ENCODE measurements around the gene SFTA2. TPM values are rescaled to one million over a fixed set of nuclear protein-coding genes. Genes with fewer than 3 reads are reported as not detected.
"Not testable (repeated sequence)": the region's sequence is repeated elsewhere in the genome, so short reads cannot be mapped to it uniquely, and the experiment has no call there.

The SFTA2 gene
- polyA plus RNA-seq, 2 of the 4 experiments (the other 2 are of a cell fraction) = not detected

DNA sequence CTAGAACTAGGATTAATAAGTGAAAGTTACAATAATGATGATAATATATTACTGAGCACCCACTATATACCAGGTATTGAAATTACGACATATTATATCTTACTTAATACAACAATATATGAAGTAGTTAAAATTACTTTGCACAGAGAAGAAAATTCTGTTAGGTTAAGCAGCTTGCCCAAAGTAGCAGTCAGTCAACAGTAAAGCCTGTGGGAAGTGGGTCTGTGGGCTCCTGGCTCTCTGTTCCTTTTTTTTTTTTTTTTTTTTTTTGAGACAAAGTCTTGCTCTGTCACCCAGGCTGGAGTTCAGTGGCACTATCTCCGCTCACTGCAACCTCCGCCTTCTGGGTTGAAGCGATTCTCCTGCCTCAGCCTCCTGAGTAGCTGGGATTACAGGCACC lies 28.7 kb downstream of the SFTA2 start (continued):
- no peak for TF ChIP-seq FOSB (CRISPR knock-in tag; IDR thresholded peaks at IDR 0.05)
- TF ChIP-seq, protein P1, sequence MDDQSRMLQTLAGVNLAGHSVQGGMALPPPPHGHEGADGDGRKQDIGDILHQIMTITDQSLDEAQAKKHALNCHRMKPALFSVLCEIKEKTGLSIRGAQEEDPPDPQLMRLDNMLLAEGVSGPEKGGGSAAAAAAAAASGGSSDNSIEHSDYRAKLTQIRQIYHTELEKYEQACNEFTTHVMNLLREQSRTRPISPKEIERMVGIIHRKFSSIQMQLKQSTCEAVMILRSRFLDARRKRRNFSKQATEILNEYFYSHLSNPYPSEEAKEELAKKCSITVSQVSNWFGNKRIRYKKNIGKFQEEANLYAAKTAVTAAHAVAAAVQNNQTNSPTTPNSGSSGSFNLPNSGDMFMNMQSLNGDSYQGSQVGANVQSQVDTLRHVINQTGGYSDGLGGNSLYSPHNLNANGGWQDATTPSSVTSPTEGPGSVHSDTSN (IDR thresholded peaks at IDR 0.05) = no peak
- no peak for TF ChIP-seq ZC3H11A (IDR thresholded peaks at IDR 0.05)
- TF ChIP-seq CBX8 (IDR thresholded peaks at IDR 0.05) = no peak

DNA sequence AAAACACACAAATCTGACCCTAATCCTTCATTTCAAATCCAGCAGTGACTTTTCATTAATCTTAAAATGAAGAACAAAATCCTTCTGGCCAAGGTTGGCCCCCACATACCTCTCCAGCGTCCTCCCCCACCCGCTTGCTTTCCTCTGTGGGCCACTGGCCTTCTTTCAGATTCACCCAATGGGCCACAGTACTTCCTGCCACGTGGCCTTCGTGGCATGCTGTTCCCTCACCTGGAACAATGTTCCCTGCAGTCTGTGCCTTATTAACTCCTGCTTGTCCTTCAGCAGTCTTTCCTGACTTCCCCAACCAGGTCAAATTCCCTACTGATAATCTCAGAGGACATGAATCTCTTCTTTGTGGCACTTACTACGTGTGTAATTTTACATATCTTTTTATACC lies 29.3 kb downstream of the SFTA2 start:
- POLR2A ChIA-PET = no interaction called here
- Histone ChIP-seq H3K4me2 (no peak overlapping the region), H3K4me3 (no peak overlapping the region), H3K9me3 (no peaks in the 10 kb centered on the region), H3K4me1 (0 out of 3 replicates have a peak, but pooled peaks cover 4% of the 10 kb centered on the region), H3K27ac (no peak overlapping the region)
- 60% methylated on average over 5 of the region's 5 CpGs for WGBS (ENCODE audit: missing lambda C conversion rate)
- no peak for DNase-seq (ENCODE audit: low read depth in 1 of 2, low spot score in 1 of 2)
- no peak for FAIRE-seq
- CTCF ChIA-PET = interaction anchor here (1.0 to 1.4 kb wide), 2 partner anchors 12 to 74 kb away, joined by 3 to 4 read pairs; no protein-coding TSS in a partner anchor
- TF ChIP-seq POLR2AphosphoS2 (conservative IDR thresholded peaks at IDR 0.05; ENCODE audit: low read length) (no peak), ZNF302 (CRISPR knock-in tag; IDR thresholded peaks at IDR 0.05) (no peak), RAD21 (conservative IDR thresholded peaks at IDR 0.05 in 1 of 2, IDR thresholded peaks at IDR 0.05 in 1 of 2) (no peak), RFX5 (IDR thresholded peaks at IDR 0.05) (no peak), JUN (IDR thresholded peaks at IDR 0.05) (no peak), GATA3 (IDR thresholded peaks at IDR 0.05; ENCODE audit: borderline replicate concordance) (no peak), MAZ (IDR thresholded peaks at IDR 0.05; ENCODE audit: borderline replicate concordance, low read depth, low read length) (no peak), RARB (CRISPR knock-in tag; IDR thresholded peaks at IDR 0.05) (no peak), CBX2 (IDR thresholded peaks at IDR 0.05; ENCODE audit: borderline replicate concordance, low read depth) (no peak), TP53 (CRISPR knock-in tag; IDR thresholded peaks at IDR 0.05) (no peak), ZSCAN20 (CRISPR knock-in tag; IDR thresholded peaks at IDR 0.05) (no peak), HOXA7 (CRISPR knock-in tag; IDR thresholded peaks at IDR 0.05) (no peak)
- TF ChIP-seq, protein P2, sequence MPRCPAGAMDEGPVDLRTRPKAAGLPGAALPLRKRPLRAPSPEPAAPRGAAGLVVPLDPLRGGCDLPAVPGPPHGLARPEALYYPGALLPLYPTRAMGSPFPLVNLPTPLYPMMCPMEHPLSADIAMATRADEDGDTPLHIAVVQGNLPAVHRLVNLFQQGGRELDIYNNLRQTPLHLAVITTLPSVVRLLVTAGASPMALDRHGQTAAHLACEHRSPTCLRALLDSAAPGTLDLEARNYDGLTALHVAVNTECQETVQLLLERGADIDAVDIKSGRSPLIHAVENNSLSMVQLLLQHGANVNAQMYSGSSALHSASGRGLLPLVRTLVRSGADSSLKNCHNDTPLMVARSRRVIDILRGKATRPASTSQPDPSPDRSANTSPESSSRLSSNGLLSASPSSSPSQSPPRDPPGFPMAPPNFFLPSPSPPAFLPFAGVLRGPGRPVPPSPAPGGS (IDR thresholded peaks at IDR 0.05) = no peak
- no peak for ATAC-seq

DNA sequence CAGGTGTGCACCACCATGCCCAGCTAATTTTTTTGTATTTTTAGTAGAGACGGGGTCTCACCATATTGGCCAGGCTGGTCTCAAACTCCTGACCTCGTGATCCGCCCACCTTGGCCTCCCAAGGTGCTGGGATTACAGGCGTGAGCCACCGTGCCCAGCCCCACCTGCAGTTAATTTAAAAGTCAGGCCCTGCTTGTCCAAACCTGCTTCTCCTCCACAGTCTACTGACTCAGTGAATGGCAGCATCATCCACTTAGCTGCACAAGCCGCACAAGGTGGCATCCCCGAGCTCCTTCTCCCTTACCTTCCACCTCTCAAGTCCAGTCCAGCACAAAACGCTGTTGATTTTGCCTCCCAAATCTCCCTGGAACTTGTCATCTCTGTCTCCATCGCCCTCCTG lies 29.8 kb downstream of the SFTA2 start:
- CTCF ChIA-PET = interaction anchor here (0.7 to 1.4 kb wide), 4 partner anchors 12 to 177 kb away, joined by 3 to 5 read pairs (median 4); no protein-coding TSS in a partner anchor
- POLR2A ChIA-PET; H3K9me3 ChIP-seq; ATAC-seq; H3K27ac ChIP-seq; H3K4me2 ChIP-seq; H3K4me3 ChIP-seq; FAIRE-seq; H3K4me1 ChIP-seq; DNase-seq (ENCODE audit: low read depth in 1 of 2, low spot score in 1 of 2): not testable (repeated sequence)
- 85% methylated on average over 9 of the region's 9 CpGs for WGBS (ENCODE audit: missing lambda C conversion rate)

DNA sequence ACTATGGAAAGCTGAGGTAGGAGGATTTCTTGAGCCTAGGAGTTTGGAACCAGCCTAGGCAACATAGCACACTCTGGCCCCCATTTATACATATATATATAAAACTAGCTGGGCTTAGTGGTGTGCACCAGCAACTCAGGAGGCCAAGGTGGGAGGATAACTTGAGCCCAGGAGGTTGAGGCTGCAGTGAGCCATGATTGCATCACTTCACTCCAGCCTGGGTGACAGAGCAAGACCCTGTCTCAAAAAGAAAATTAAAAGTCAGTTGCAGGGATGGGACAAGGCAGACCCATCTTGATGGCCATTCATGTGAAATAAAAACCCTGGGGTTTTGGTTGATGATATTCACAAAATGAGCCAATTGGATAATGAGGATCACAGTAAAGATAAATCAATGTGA lies 30.5 kb downstream of the SFTA2 start:
- no peak overlapping the region for H3K27ac ChIP-seq
- ATAC-seq = no peak
- FAIRE-seq = no peak
- H3K4me1 ChIP-seq = no peaks in the 10 kb centered on the region
- H3K4me3 ChIP-seq = no peak overlapping the region
- no peak overlapping the region for H3K4me2 ChIP-seq
- no peak for DNase-seq (ENCODE audit: low read depth in 1 of 2, low spot score in 1 of 2)
- ChIA-PET CTCF (interaction anchor here (0.9 to 1.5 kb wide), 4 partner anchors 11 to 229 kb away, joined by 3 to 5 read pairs (median 4); partner anchors contain the start of genes DHX16 and VARS2), POLR2A (no interaction called here)
- H3K9me3 ChIP-seq = no peaks in the 10 kb centered on the region
- TF ChIP-seq FOSL2 (IDR thresholded peaks at IDR 0.05) = no peak
- no peak for TF ChIP-seq FOSL2 (CRISPR knock-in tag; IDR thresholded peaks at IDR 0.05)
- no peak for TF ChIP-seq KDM1A (IDR thresholded peaks at IDR 0.05; ENCODE audit: low read depth)
- TF ChIP-seq RARB (CRISPR knock-in tag; IDR thresholded peaks at IDR 0.05) = no peak
- TF ChIP-seq GATA3 (IDR thresholded peaks at IDR 0.05; ENCODE audit: borderline replicate concordance) = no peak
- TF ChIP-seq MYC (IDR thresholded peaks at IDR 0.05; ENCODE audit: borderline replicate concordance, low read length) = no peak
- TF ChIP-seq NR3C1 (IDR thresholded peaks at IDR 0.05) = no peak
- no peak for TF ChIP-seq HDAC2 (IDR thresholded peaks at IDR 0.05)
- TF ChIP-seq RFX5 (IDR thresholded peaks at IDR 0.05) = no peak
- TF ChIP-seq, protein P3, sequence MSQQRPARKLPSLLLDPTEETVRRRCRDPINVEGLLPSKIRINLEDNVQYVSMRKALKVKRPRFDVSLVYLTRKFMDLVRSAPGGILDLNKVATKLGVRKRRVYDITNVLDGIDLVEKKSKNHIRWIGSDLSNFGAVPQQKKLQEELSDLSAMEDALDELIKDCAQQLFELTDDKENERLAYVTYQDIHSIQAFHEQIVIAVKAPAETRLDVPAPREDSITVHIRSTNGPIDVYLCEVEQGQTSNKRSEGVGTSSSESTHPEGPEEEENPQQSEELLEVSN (IDR thresholded peaks at IDR 0.05; ENCODE audit: borderline replicate concordance, low read depth) = no peak
- TF ChIP-seq, protein P4, sequence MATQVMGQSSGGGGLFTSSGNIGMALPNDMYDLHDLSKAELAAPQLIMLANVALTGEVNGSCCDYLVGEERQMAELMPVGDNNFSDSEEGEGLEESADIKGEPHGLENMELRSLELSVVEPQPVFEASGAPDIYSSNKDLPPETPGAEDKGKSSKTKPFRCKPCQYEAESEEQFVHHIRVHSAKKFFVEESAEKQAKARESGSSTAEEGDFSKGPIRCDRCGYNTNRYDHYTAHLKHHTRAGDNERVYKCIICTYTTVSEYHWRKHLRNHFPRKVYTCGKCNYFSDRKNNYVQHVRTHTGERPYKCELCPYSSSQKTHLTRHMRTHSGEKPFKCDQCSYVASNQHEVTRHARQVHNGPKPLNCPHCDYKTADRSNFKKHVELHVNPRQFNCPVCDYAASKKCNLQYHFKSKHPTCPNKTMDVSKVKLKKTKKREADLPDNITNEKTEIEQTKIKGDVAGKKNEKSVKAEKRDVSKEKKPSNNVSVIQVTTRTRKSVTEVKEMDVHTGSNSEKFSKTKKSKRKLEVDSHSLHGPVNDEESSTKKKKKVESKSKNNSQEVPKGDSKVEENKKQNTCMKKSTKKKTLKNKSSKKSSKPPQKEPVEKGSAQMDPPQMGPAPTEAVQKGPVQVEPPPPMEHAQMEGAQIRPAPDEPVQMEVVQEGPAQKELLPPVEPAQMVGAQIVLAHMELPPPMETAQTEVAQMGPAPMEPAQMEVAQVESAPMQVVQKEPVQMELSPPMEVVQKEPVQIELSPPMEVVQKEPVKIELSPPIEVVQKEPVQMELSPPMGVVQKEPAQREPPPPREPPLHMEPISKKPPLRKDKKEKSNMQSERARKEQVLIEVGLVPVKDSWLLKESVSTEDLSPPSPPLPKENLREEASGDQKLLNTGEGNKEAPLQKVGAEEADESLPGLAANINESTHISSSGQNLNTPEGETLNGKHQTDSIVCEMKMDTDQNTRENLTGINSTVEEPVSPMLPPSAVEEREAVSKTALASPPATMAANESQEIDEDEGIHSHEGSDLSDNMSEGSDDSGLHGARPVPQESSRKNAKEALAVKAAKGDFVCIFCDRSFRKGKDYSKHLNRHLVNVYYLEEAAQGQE (IDR thresholded peaks at IDR 0.05) = no peak
- TF ChIP-seq NFE2L2 (conservative IDR thresholded peaks at IDR 0.05; ENCODE audit: low read length) = no peak
- no peak for TF ChIP-seq CBX8 (IDR thresholded peaks at IDR 0.05)
- no peak for TF ChIP-seq ZFP36 (IDR thresholded peaks at IDR 0.05; ENCODE audit: borderline replicate concordance, partially characterized antibody)
- TF ChIP-seq TFCP2L1 (CRISPR knock-in tag; IDR thresholded peaks at IDR 0.05) = no peak
- TF ChIP-seq CHD2 (IDR thresholded peaks at IDR 0.05; ENCODE audit: low read length, partially characterized antibody) = no peak

All from A549 (cell line).